Neural cell (in vitro differentiated cells): Measurements from ENCODE around the gene KSR2.

Experiments
- CTCF ChIP-seq: fragments of 450-650 bp; IDR thresholded peaks from 2 replicates; pipeline ENCODE4 v1.5.1; 2014; ENCODE audit warnings: antibody characterized with exemption, mild to moderate bottlenecking, moderate library complexity; ENCODE audit not compliant: poor library complexity, severe bottlenecking
- EZH2 ChIP-seq: fragments of 200-600, 300-800 bp; shearing (Covaris generic), sonication (generic); IDR thresholded peaks from 2 replicates; pipeline ENCODE4 v1.6.1; 2014; ENCODE audit warnings: antibody characterized with exemption, low read length, borderline replicate concordance, mild to moderate bottlenecking; ENCODE audit not compliant: insufficient read depth, poor library complexity, severe bottlenecking
- POLR2AphosphoS5 ChIP-seq: IDR thresholded peaks from 2 replicates; pipeline ENCODE4 v1.6.1; 2012

DNA sequence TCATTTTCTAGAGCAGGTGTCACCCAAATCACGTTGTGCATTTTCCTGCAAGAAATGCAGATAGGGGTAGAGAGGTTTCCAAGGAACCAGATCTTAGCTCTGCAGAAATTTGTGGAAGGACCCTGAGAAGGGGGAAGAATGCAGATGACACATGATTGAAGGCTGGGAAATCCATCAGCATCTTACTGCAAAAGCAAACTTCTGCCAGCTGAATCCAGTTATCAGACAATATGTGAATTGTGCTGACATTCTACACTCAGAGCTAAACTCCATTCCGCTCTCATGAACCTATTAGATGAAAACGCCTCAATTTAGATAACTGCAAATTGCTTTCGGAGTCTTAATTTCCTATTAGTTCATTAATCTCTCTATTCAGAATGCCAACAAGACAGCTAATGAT lies 396.0 kb downstream of the KSR2 start:
- TF ChIP-seq CTCF (no peak), POLR2AphosphoS5 (peak; percentile 37), EZH2 (no peak)
